Stimulated activated CD8-positive, alpha-beta memory T cell treated with anti-CD3 and anti-CD28 coated beads, Interleukin-7, amount 100 ng/mL, for 4 hours (primary cell): ENCODE measurements around the gene PCDH7.

Experiments used
- DNase-seq, 2 donors: peaks; one replicate each; pipeline ENCODE4 v3.0.0-alpha.2; 2020; ENCODE audit warnings: low read depth in 2 of 2

The PCDH7 gene

GRCh38 chr4:30720021-30720660, at the start of gene PCDH7:
PCDH7 (plus strand) TSS chr4:30720369; CDS start chr4:30721423, 1,054 bp downstream.
- no peak for DNase-seq

- DNase-seq: no peak
These were observed 48.2 kb upstream of the PCDH7 start for GRCh38 chr4:30671926-30672448.

GRCh38 chr4:30696191-30696590, 24.0 kb upstream of the PCDH7 start:
- no peak for DNase-seq

DNA sequence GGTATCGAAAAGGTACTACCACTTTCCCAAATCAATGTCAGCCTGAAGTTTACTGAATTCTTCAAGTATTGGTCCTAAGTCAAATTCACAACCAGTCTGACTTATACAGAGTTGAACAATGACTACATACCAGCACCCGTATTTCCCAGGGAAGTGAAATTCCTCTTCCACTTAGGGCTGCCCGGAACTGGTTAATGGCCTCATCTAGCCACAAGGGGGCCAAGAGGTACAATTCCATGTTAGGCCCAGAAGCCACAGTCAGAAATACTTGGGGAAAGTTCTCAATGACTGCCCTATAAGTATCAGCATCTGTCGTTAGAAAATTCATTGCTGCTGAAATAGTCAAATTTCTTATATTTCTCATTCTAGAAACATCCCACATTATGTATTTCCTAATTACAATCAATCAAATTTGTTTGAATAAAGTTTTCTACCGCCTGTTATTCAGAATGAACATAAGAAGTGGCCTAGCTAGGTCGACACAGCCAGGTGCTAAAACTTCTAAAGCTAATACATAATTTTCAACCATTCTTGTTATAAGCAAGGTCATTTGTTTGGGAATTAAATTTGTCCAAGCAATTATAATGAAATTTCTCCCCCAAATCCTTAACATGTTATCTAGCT, 5.6 kb upstream of the PCDH7 start:
- DNase-seq: no peak

- DNase-seq: no peak
These were observed 4.0 kb upstream of the PCDH7 start for GRCh38 chr4:30716158-30716557.

DNA sequence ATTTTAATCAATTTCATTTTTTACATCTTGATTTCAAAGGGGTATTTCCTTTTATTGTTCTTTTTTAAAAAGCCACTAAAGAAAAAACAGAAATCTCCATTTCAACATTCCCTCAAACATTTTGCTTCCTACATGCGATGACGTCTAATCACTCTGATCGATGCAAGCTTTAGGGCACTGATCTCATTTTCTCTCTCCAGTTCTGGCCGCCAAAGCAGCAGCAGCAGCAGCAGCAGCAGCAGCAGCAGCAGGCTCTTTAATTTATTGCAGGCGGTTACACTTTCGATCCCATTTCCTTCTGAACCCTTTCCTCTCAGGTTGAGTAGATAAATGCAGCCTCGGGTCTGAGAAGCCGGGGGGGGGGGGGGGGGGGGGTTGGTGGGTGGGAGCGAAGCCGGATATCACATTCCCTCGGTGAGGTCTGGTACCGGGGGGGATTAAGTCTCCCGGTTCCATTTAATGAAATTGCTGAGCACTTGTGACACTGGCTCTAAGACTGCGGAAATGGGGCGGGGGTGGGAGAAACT, 3.4 kb upstream of the PCDH7 start:
- DNase-seq: no peak

- no peak for DNase-seq
These were observed 2.8 kb upstream of the PCDH7 start for GRCh38 chr4:30717208-30718020.

DNA sequence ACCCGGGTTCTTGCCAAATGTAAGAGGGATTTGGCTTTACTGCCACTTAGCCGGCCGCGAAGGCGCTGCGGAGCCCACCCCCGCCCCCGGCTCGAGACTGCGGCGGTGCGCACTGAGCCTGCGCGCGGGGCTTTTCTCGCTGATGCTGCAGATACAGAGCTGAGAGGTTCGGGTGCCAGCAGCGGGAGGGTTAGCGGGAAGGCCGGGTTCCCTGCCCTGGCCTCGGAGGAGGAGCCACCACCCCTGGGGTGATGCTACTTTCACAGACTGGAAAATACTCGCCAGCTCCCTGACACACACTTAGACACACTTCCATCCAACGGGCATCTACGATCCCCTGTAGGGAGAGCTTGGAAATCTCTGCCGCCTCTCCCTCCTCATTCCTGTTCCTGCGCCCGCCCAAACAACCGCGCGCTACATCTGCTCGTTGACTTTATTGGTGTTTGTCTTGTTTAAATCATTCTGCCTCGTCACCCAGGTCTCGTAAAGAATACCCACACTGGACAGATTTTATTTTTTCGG, 2.1 kb upstream of the PCDH7 start:
- DNase-seq: no peak

DNA sequence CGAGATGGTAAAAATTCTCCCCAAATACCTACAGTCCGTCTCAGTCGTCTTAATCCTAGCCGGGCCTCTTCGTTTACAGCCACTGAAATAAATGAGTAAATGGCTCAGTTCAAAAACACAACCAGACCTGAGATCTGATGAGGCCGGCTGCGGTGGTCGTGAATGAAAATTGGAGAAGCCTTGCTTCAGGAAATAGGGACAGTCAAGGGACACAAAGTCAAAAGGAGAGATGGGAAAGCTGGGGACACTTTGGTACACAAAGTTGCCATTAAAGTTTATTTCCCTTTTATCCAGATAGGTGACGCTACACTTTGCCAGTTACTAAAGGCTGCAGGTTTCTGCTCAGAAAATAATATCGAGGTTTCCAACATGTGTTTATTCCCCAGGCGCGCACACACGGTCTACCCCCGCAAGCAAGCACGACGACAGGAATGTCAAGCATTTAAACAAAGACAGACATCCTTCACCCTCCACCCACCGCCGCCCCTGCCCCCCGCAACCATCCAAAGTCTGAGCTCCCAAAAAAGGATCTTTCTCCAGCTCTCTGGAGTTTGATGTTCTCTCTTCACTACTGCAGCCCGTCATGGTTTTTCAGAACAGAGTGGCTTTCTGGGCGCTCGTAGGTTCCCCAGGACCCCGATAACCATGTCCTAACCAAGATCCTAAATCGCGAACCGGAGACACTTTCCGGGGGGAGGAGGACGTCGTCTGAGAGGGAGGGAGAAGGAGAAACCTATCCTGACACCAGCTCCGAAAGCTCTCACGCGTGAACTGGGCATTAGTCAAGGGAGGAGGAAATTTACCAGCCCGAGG, 1.3 kb upstream of the PCDH7 start:
- no peak for DNase-seq

- no peak for DNase-seq
These were observed 632 bp upstream of the PCDH7 start for GRCh38 chr4:30719454-30720020.

DNA sequence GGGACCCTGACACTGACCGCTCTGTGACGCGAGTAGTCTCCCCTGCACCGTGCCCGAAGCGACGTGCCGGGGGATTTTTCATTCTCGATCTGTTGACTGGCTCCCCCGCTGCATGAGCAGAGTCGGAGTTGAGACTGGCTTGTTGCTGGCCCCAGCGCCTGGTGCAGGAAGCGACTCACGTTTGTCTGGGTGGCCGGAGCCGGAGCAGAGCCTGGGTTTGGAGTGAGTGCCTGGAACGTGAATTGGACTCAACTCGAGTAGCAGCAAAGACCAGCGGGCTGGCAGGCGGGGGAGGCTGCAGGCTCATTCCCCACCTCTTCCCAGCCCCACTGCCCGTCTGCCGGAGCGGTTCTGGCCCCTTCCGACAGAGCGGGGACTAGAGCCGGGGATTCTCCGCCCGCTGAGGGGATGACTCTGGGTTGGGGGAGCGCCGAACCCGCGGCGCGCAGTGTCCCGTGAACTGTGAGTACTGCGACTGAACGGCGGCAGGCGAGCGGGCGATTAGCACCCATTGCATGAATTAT, 554 bp downstream of the PCDH7 start:
- DNase-seq: no peak

- DNase-seq: no peak
These were observed 1.3 kb downstream of the PCDH7 start for GRCh38 chr4:30721185-30722091.

DNA sequence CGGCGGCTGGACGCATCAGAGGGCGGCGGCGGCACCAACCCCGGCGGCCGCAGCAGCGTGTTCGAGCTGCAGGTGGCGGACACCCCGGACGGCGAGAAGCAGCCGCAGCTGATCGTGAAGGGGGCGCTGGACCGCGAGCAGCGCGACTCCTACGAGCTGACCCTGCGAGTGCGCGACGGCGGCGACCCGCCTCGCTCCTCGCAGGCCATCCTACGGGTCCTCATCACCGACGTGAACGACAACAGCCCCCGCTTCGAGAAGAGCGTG, 1.9 kb downstream of the PCDH7 start:
- DNase-seq: no peak

DNA sequence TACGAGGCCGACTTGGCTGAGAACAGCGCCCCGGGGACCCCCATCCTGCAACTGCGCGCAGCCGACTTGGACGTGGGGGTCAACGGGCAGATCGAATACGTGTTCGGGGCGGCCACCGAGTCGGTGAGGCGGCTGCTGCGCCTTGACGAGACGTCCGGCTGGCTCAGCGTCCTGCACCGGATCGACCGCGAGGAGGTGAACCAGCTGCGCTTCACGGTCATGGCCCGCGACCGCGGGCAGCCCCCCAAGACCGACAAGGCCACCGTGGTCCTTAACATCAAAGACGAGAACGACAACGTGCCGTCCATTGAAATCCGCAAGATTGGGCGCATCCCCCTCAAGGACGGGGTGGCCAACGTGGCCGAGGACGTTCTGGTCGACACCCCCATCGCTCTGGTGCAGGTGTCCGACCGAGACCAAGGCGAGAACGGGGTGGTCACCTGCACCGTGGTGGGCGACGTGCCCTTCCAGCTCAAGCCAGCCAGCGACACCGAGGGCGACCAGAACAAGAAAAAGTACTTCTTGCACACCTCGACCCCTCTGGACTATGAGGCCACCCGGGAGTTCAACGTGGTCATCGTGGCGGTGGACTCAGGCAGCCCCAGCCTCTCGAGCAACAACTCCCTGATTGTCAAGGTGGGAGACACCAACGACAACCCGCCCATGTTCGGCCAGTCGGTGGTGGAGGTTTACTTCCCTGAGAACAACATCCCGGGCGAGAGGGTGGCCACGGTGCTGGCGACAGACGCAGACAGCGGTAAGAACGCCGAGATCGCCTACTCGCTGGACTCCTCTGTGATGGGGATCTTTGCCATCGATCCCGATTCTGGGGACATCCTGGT, 2.4 kb downstream of the PCDH7 start:
- no peak for DNase-seq

GRCh38 chr4:30723201-30723955, 3.2 kb downstream of the PCDH7 start:
- DNase-seq: no peak

- no peak for DNase-seq
These were observed 4.1 kb downstream of the PCDH7 start for GRCh38 chr4:30724247-30724646.

DNA sequence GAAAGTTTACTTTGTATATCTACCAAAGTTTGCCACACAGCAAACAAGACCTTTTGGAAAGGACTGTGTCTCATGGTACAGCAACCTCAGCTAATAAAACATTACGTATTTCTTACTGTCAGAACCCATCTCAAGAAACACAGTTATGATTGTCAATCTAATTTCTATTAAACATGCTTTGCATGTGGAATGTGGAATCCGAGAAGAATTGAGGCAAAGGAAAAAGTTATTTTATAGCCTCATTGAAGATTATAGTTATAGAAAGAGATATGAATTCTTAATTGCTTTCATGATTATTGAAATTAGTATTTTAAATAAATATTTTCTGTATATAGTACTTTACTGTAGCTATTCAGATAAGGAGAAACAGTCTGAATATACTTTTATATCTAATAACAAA, 5.4 kb downstream of the PCDH7 start:
- no peak for DNase-seq

- DNase-seq: no peak
These were observed 6.0 kb downstream of the PCDH7 start for GRCh38 chr4:30726090-30726675.
